ENCODE measurements around the gene CHMP6.
A peak's percentile ranks its signal among the peaks of the same experiment; 100 is the strongest.

Gene CHMP6

DNA sequence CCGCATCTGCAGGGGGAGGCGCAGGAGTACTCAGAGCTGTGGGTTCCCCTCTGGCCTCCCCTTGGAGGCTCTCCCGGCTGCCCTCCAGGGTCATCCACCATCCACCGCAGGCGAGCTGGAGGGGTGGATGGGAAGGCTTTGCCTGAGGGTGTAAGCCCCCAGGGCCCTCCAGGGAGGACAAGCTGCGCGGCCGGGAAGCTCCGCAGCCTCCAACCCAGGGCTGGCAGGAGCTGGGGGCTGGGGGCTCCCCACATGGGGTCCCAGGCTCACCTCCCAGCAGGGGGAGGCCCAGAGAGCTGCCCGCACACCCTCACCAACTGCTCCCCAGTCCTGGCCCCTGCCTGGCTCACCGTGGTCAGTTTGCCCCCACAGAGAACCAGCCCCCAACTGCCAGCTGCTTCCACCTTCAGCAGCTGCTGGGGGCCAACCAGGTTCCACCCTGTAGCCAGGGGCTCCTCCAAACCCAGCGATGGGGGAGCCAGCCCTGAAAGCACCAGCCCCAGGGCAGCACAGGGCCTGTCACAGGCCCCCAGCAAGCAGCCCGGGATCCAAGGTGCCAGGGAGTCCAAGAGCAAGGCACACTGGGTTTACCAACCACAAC lies 19.8 kb upstream of the CHMP6 start:
- no peak for DNase-seq

DNA sequence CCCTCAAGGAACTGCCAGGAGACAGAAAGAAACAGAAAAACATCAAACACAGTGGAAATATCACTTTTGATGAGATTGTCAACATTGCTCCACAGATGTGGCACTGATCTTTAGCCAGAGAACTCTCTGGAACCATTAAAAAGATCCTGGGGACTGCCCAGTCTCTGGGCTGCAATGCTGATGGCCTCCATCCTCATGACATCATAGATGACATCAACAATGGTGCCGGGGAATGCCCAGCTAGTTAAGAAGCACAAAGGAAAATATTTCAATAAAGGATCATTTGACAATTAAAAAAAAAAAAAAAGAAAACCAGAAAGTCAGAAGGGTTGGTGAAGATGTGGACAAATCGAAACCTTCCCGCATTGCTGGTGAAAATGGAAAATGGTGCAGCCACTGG lies 14.9 kb upstream of the CHMP6 start:
- no peak for DNase-seq

DNA sequence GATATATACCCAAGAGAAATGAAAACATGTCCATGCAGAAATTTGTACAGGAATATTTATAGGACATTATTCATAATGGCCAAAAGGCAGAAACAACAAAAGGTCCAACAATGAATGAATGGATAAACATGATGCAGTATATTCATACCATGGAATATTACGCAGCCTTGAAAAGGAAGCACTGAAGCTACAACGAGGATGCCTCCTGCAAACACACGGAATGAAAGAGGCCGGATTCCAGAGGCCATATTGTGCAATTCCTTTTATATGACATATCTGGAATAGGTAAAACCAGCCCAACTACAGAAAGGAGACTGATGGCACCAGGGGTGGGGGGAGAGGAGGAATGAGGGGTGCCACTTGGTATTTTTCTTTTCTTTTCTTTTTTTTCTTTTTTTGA lies 14.5 kb upstream of the CHMP6 start:
- DNase-seq: no peak

DNA sequence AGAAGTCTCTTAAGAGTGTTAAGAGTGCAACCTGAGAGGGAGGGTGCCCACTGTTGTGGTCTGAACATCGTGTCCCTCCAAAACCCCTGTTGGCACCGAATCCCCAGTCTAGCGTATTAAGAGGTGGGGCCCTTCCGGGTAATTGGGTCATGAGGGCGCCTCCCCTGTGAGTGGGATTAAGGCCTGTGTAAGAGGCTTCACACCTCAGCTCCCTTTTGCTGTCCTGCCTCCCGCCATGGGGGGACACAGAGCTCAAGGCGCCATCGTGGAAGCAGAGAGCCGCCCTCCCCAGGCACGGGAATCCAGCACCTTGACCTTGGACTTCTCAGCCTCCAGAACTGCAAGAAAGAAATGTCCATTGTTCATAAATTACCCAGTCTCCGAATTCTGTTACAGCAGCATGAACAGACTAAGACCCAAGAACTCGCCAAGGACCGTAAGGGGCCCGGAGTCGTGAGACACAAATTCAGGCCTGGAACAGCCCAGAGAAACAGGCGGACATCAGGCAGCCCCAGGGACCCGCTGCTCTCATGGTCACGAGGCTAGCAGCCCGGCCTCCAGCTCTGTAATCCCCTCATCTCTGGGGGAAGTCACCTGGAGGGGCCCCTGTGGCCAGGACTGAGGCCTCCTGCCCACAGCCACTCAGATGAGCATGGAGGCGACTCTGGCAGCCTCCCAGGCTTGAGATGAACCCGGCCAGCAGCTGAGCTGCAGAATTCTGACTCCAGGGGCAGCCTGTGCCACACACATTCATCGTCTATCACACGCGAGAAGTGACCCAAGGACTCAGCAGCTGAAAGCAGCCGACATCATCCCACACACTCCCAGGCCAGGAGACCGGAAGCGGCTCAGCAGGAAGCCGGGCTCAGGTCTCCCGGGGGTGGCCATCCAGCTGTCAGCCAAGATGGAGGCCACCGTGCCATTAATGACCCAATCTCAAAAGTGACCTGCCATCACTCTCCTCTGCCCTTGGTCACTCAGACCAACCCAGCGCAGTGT lies 12.8 kb upstream of the CHMP6 start:
- no peak for DNase-seq

DNA sequence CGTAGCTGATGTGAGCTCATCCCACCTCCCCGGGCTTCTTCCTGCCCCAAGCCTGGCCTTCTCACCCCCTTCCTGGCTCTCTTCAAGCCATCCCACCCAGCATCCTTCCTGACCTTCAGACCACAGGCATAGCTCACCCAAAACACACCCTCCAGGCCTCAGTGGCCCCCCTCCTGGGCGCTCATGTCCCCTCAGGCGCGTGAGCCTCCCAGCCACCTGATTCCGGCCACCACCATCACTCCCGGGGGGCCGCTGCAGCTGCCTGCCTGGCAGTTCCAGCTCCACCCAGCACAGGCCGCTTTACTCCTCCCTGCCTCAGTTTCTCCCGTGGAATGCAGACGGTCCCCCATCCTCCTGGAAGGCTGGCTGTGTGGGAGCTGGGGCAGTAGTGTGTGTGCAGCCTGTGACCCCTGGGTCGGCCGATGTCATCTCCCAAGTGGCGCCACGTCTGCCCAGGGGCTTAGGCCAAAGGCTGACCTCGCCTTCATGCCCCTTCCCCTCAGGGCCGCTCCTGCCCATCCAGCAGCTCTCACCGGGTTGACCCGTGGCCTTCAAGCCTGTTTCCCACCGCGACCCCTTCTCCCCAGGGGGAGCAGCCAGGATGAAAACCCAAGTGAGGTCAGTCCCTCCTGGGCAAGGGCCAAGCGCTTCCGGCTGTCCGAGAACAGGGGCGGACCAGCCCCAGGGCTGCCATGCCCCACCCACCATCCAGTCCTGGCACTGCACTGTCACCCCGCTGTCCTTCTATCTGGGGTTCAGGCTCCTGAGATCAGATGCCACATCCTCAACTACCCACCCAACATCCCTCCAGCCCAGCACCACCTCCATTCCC lies 11.9 kb upstream of the CHMP6 start:
- DNase-seq: no peak

DNA sequence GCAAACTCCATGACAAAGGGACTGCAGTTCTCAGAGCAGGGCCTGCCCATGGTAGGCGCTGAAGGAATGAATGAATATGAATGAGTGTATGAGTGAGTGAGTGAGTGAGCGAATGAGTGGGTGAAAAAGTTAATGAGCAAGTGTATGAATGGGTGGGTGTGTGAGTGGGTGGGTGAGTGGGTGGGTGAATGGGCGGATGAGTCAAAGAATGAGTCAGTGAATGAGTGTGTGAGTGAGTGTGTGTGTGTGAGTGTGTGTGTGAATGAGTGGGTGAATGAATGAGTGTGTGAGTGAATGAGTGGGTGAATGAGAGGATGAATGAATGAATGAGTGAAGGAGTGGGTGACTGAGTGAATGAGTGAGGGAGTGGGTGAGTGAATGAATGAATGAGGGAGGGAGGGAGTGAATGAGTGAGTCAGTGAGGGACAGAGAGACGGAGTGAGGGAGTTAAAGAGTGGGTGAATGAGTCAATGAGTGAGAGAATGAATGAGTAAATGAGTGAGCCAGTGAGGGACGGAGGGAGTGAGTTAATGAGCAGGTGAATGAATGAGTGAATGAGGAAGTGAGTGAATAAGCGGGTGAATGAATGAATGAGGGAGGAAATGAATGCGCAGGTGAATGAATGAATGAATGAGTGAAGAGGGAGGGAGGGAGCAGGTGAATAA lies 11.1 kb upstream of the CHMP6 start:
- no peak for DNase-seq

DNA sequence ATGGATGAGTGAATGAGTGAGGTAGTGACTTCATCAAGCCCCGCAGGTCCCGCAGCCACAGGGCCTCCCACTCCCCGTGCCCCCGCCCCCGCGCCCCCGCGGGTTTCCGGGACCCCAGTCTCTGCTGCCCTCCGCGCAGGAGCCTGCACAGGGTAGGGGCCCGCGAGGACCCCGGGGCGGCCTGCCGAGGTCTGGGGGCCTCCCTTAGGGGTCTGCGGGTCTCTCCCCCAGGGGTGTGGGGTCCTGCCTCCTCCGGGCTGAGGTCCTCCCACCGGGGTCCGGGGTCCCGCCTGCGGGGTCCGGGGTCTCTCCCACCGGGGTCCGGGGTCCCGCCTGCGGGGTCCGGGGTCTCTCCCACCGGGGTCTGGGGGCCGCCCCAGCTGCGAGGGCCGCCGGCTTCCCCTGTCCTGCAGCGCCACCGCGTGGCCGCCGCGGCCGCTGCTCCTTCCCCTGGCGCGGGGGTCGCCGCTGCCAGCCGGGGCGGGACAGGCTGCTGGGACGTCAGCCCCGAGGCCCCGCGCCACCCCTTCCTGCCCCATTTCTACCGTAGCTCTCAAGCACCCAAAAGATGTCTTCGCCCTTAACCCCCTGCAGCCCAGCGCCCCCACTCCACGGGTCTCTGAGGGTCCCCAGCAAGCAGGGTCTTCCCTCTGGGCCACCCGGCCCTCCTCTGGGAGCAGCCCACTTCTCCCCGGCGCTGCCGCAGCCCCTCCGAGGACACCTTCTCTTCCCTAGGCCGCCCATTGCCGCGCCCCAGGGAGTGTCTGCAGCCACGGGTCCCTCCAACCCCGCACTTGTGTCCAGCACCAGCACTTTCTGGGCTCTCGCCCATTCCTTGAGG lies 10.4 kb upstream of the CHMP6 start:
- DNase-seq: peak in 5 of 6 experiments; percentile 17 to 57 (median 24)

DNA sequence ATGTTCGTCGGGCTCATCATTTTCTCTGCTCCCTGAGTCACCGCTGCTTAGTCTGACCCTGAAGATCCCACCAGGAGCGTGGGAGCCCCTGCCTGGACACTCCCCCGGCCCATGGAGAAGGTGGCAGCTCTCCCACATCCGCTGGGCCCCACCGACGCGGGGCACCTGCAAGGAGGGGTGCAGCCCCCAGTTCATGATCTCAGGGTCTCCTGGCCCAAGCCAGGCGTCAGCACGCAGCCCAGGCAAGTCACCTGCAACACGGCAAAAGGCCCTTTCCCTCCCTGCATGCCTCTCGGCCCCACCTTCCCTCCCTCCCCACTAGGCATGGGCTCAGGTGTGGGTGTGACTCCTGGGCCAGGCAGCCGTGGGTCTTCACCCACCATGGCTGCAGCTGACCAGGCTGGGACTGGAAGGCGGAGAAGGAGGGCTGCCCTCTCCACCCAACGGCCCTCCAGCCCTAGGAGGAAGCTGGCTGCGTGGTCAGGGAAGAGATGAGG lies 9.7 kb upstream of the CHMP6 start:
- no peak for DNase-seq

DNA sequence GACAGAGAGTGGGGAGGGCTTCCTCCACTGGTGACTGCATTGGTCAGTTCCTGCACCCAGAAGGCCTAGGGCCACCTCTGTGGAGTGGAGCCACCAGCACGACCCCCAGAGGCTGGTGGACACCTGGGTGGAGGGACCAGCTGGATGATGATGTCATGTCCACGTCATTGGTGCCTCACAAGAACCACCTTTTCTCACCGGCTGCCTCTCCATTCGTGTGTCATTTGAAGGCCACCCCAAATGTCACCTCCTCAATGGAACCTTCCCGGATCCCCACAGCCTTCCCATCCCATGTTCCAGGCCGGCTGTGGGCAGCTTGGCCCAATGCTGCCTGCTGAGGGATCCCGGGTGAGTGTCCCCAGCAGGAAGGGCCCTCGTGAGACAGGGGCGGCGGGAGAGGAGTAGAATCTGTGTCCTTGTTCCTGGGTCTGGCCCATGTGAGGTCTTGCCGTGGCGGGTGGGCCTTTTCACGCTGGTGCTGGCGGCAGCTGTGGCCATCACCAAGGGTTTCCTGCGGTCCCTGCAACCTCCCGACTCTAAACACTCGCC lies 9.1 kb upstream of the CHMP6 start:
- DNase-seq: no peak

DNA sequence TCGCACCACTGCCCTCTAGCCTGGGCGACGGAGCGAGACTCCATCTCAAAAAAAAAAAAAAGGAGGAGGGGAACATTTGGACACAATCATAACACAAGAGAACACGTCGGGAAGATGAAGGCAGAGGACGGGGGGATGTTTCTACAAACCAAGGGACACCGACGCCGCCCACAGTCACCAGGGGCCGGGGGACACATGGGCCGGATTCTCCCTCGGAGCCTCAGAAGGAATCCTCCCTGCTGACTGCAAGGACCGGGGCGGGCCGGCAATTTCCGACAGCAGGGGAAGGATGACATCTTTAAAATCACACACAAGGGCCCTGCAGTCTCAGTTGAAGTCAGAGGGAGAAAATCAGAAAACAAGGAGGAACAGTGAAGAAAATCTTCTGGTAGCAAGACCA lies 8.1 kb upstream of the CHMP6 start:
- DNase-seq: no peak

DNA sequence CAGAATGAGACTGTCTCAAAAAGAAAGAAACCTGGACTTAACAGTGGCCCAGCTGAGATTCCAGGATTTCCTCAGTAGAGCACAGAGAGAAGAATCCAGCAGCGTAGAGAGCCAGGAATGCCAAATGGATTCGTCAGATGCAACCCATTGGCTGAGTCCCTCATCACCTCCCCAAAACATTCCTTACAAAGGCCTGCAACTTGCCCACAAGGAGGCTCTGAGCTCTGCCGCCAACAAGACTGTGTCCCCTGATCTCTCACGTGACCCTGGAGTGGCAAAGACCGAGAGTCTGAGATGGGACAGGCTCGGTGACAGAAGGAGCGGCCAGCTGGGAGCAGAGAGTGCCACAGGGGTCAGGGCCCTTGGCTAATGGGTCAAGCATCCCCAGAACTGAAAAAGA lies 6.9 kb upstream of the CHMP6 start:
- no peak for DNase-seq

DNA sequence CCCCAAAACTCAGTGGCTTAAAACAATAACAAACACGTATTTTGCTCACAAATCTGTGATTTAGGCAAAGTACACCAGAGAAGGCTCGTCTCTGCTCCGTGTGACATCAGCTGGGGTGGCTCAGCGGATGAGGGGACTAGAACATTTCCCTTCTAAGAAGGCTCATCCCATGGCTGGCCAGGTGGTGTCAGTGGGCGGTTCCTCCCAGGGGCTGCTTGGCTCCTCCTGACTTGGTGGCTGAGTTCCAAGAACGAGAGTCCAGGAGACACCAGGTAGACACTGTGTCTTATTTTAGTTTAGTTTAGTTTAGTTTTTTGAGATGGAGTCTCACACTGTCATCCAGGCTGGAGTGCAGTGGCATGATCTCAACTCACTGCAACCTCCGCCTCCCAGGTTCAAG lies 5.6 kb upstream of the CHMP6 start:
- DNase-seq: no peak

DNA sequence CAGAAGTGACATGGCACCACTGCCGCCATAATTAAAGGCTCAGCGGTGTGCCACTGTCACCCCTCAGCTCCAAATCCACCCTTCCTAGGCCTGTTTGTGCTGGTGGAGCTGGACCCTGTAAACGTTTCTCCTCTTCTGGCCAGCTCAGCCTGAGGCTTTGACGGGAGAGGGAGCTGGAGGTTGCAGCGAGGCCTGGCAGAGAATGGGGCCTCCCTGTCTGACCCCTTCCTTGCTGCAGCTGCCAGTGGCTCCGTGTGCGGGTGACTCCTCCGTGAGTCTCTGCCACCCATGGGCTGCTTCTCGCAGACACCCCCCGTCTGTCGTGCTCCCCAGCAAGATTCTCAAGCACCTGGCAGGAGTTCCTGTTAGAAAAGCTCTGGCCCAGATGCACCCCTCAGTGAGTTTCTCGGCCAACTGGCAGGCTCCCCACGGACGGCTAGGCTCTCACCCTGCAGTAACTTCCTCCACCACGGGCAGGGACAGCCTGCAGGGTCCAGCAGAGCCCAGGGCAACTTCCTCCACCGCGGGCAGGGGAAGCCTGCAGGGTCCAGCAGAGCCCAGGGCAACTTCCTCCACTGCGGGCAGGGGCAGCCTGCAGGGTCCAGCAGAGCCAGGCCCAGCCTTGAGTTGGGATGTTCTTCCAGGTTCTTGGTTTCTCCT lies 4.7 kb upstream of the CHMP6 start:
- DNase-seq: no peak

DNA sequence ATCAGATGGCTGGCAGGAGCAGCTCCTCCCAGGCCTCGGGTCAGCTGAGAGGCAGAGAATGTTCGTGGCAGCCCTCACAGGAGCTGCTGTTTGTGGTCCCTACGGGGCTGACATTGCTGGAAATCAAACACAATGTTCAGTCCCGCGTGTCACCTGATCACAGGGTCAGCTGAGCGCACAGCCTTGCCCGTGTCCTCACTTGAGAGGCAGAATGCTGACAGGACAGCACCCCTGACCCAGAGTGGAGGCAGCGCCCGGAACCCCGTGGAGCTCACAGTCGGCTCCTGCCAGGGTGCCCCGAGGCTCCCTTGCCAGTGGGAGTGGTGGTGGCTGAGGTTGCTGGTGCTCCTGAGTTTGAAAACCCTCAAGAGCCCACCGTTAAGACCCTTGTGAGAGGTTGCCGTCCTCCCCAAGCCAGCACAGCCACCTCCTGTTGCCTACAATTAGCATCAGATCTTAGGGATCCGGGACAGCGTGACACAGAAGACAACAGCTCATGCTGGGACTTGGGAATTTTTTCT lies 3.6 kb upstream of the CHMP6 start:
- no peak for DNase-seq

DNA sequence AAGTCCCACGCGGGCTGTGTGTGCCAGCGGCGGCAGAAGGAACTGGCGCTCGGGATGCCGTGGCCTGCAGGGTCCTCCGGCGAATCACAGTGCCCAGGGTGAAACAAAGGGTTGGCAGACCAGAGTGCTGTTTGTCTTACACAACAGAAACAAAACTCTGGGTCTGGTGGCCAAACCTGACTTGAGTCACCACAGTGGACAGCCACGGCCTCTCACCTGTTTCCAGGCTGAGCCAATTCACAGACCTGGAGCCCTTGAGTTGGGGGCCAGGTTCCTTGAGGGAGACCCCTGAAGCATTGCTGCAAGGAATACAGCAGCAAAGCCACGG lies 2.1 kb upstream of the CHMP6 start:
- DNase-seq: no peak

DNA sequence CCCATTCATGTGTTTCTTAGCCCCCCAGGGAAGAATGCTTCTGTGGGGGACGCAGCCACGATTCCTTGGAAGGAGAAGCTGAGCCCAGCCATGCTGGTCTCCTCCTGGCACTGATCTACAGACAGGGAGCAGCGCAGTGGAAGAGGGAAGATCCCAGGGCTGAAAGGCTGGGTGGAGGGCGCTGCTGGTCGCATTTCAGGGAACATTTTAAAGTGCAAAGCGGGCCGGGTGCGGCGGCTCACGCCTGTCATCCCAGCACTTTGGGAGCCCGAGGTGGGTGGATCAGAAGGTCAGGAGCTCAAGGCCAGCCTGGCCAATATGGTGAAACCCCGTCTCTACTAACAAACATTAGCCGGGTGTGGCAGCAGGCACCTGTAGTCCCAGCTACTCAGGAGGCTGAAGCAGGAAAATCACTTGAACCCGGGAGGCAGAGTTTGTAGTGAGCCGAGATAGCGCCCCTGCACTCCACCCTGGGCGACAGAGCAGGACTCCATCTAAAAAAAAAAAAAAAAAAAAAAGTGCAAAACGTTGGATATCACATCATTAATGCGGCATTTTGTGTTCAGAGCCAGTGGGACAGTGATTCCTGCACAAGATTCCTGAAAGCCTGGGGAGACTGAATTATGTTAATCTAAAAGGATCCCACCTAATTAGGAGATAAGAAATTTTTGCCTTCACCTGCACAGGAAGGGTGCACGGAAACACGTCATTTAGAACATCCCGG lies 558 bp upstream of the CHMP6 start:
- DNase-seq: no peak

DNA sequence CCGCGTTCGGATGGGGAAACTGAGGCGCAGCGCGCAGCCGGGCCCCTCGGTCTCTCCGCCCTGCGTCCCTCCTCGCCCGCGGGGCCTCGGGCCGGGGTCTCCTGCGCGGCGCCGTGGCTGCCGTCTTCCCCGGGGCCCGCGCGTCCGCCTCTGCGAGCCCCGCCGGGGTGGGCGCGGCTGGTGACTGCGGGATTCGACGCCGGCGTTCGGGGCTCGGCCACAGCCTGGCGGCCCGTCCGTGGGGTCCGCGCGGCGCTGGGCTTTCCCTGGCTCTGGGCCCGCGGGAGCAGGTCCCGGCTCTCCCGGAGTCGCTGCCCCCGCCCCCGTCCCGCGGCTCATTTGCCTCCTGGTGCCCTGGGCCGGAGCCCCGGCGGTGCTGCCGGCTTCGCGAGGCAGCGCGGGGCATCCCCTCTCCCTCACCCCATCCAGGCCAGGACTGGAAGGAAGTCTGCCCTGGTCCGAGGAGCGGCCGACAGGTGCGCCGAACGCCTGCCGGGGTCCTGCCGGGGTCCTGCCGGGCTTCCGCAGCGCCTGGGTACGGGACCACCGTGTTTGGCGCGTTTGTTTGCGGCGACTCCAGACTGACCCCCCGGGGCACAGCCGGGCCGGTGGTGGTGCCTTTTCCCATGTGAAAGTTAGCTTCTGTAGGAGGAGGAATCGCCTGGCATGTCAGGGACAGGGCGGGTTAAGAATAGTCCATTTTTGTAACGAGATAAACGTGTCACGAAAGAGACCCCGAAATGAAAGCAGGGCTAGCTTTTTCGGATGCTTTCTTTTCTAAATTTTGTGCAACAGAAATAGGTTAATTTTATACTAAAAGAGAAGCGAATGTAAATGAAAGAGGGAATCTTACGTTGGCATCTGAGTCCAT lies 671 bp downstream of the CHMP6 start:
- no peak for DNase-seq

DNA sequence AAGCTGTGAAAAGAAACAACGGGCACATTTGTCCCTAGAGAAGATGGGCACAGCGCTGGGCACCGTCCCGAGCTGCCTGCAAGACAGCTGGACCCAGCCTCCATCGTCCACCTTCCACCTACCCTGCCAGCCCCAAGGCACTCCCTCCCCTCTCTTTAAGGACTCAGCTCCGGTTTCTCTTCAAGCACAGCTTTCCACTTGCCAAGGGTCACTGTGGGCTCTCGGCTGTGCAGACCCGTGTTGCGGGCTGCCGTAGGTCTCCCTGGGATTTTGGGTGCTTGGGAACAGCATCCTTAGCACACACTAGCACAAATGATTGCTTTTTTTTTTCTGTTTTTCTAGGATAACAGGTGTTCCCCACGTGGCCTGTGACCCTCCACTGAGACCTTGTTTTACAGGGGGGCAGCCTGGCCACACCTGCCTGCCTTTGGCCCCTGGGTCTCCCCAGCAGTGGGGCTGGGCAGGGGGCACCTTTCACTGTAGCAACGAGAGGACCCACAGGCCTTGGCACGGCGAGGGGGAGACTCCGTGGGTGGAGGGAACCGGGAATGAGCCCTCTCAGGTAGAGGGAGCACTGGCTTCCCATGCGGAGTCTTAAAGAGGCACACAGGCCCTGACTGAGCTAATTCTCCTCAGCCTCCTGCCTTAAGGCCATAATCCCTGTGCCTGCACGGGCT lies 1.4 kb downstream of the CHMP6 start:
- DNase-seq: no peak

DNA sequence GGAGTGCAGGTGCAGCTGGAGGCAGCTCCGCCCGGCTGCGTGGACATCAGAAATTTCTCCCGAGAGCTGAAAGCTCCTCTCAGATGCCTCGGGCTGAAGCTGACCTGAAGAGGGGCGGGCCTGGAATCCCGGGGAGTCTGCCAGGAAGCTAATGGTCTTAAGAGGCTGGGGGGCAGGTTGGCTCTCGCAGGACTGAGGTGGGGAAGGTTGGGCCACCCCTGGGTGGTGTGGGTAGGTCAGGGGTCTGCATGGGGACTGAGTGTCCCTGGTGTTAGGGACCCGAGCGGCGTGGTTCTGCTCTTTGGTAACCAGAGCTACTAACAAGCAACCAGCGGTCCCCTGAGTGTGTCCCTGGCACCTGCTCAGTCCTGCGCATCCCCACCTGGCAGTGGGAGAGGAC lies 3.5 kb downstream of the CHMP6 start:
- DNase-seq: no peak
